ENCODE measurements around the gene CAMTA1. TPM values are rescaled to one million over a fixed set of nuclear protein-coding genes. Genes with fewer than 3 reads are reported as not detected.

CAMTA1 gene
- total RNA-seq, 4 donors from 2014 or later = 45.3 to 68.9 (median 62.0) TPM

- no peak for DNase-seq (ENCODE audit: low spot score)
- no peak for ATAC-seq (ENCODE audit: low FRiP score)
- no peak for TF ChIP-seq CTCF (IDR thresholded peaks at IDR 0.05)
Observed at GRCh38 chr1:6963912-6964307, 178.7 kb downstream of the CAMTA1 start.

DNA sequence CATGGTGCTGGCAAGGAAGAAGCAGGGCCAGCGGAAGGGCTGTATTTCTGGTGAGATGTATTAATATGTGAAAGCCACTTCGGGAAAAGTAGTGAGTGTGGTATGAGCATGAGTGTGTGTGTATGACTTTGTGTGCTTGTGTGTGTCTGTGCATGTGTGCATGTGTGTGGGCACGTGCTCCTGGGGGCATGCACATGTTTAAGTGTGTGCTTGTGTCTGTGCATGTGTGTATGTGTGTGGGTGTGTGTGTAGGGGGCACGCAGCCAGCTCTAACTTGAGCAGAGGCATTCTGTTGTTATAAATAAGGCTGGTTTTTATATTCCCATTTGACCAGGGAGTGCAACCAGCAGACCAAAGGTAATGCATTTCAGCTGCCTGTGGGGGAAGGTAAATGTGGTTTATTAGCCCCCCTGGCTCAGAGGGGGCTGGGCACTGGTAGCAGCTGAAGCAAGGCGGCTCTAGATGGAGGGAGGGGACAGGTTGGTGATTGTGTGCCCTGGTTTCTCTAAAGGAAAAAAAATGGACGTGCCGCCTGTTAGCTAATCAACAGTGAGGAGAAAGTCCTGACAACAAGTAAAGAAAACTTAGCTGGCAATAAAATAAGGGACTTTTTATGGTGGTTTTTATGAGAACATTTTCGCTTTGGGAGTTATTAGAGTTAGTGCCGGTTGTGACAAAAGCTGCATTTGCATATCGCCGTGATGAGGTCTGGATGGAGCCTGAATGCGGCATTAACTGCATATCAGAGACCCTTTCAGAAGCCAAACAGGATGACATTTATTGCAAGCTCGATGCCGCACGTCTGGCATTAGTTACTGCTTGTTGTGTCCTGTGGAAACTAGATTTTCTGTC lies 180.1 kb downstream of the CAMTA1 start:
- no peak for ATAC-seq (ENCODE audit: low FRiP score)

DNA sequence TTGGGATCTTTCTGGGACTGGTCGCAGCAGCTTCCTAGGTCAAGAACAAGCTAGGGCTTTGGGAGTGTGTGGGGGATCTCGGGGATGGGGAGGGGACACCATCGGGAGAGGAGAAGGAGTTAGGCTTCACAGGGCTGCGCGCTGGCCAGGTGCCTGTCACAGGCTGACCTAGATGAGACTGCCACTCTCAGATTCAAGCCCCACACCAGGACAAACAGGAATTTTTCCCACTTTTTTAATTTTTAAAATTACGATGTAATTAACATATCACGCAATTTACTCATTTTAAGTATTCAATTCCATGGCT lies 180.6 kb downstream of the CAMTA1 start:
- no peak for ATAC-seq (ENCODE audit: low FRiP score)
- TF ChIP-seq CTCF (IDR thresholded peaks at IDR 0.05) = no peak

More for the DNA sequence above, 180.1 kb downstream of the CAMTA1 start:
- DNase-seq (ENCODE audit: low spot score) = no peak
- TF ChIP-seq CTCF (IDR thresholded peaks at IDR 0.05) = no peak

GRCh38 chr1:6966326-6966725 lies 181.1 kb downstream of the CAMTA1 start:
- ATAC-seq (ENCODE audit: low FRiP score) (no peak), DNase-seq (ENCODE audit: low spot score) (no peak)
- TF ChIP-seq CTCF (IDR thresholded peaks at IDR 0.05) = no peak

More for the DNA sequence above, 180.6 kb downstream of the CAMTA1 start:
- DNase-seq (ENCODE audit: low spot score) = no peak

DNA sequence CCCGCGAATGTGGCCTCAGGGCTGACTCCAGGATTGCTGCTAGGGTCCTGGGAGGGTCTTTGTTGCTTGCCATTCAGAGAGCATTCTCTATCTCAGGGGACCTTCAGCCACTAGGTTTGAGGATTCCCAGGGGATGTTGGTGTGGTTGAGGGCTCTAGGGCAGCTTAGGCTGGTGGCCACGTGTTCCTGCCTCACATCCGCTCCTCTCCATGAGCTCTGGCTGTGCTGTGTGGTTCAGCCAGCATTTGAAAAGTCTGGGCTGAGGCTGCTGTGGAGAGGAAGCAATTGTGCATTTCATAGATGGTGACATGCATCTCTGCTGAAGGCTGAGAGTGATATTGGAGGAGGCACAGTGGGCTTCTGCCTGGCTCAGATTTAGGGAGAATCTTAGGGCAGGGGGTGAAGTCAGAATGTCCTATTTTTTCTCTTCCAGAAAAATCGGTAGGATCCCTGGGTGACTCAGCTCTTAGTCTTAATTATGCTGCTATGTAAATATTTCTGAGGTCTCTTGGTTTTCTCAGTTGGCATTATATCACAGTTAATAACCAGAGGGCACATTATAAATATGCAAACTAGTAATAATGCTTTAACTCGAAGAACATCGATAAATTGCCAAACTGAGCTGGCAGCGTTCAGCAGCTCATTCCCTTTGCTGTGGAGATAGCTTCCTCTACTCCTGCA lies 182.3 kb downstream of the CAMTA1 start:
- no peak for DNase-seq (ENCODE audit: low spot score)
- no peak for TF ChIP-seq CTCF (IDR thresholded peaks at IDR 0.05)
- ATAC-seq (ENCODE audit: low FRiP score) = no peak

DNA sequence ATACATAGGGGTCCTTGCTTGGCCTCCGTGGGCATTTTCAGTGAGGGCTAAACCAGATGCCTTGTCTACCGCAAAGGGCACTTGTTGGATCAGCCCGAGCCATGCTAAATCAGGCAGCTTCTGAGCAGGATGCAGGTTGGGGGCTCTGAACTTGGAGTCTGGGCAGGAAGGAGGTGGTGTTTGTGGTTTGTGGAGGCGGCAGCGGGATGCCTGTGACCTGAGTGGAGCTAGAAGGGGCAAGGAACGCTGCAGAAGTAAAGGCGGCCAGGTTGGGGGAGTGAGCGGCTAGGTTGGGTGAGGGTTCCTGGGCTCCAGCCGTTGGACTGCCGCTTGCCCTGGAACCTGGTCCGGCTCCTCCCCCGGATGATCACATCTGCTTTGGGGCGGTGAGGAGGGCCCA lies 183.9 kb downstream of the CAMTA1 start:
- DNase-seq (ENCODE audit: low spot score) = no peak
- TF ChIP-seq CTCF (IDR thresholded peaks at IDR 0.05) = no peak
- no peak for ATAC-seq (ENCODE audit: low FRiP score)

DNA sequence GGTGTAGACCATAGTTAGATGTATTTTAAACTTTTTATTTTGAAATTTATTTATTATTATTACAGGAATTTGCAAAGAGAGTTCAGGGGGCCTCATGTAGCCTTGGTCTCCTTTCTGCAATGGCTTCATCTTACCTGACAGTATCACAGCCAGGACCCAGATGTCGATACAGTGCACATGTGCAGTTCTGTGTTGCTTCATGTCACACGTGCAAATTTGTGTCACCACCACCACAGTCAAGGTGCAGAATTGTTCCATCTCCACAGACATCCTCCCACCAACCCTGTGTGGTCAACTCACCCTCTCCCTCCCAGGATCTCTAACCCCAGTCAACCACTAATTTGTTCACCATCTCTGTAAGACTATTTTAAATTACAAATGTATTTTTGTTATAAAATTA lies 184.5 kb downstream of the CAMTA1 start:
- ATAC-seq (ENCODE audit: low FRiP score) (no peak), DNase-seq (ENCODE audit: low spot score) (no peak)

More for the DNA sequence above, 184.5 kb downstream of the CAMTA1 start:
- no peak for TF ChIP-seq CTCF (IDR thresholded peaks at IDR 0.05)

Data from omental fat pad (tissue), 4 donors.